ENCODE measurements around the gene RAB7B.

DNA sequence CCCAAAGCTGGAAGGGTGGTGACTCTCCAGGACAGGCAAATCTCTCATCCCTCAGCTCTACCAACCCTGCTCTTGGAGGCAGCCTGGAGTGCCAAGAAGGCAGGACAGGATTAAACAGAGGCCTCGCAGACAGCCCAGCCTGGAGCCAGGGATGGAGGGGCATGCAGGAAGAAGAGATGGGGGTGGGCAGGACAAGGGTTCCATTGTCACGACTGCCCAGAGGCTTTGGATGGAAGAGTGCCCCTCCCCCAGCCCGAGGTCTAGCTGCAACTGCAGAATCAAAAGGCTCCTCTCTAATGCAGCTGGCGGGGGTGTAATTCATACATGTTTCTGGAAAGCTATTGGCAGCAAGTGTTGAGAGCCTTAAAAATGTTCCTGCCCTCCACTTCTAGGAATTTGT, 8.8 kb downstream of the RAB7B start:
- no peak for TF ChIP-seq POLR2A (IDR thresholded peaks at IDR 0.05)
- TF ChIP-seq, protein P1, sequence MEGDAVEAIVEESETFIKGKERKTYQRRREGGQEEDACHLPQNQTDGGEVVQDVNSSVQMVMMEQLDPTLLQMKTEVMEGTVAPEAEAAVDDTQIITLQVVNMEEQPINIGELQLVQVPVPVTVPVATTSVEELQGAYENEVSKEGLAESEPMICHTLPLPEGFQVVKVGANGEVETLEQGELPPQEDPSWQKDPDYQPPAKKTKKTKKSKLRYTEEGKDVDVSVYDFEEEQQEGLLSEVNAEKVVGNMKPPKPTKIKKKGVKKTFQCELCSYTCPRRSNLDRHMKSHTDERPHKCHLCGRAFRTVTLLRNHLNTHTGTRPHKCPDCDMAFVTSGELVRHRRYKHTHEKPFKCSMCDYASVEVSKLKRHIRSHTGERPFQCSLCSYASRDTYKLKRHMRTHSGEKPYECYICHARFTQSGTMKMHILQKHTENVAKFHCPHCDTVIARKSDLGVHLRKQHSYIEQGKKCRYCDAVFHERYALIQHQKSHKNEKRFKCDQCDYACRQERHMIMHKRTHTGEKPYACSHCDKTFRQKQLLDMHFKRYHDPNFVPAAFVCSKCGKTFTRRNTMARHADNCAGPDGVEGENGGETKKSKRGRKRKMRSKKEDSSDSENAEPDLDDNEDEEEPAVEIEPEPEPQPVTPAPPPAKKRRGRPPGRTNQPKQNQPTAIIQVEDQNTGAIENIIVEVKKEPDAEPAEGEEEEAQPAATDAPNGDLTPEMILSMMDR (IDR thresholded peaks at IDR 0.05 in 4 of 5, conservative IDR thresholded peaks at IDR 0.05 in 1 of 5), result no peak
